Stimulated activated CD4-positive, alpha-beta T cell treated with anti-CD3 and anti-CD28 coated beads, Interleukin-15, amount 100 ng/mL, for 48 hours (primary cell): ENCODE data around the gene CXorf49.
"Not testable (repeated sequence)": the region's sequence is repeated elsewhere in the genome, so short reads cannot be mapped to it uniquely, and the experiment has no call there.

Experiments
- DNase-seq, 2 donors: peaks; one replicate each; pipeline ENCODE4 v3.0.0-alpha.2; 2020; ENCODE audit warnings: low read depth in 2 of 2

CXorf49 gene

GRCh38 chrX:71718185-71718584 lies at the start of gene CXorf49:
Gene CXorf49 (minus strand): TSS chrX:71718285. CDS start chrX:71718151, 134 bp downstream.
- not testable (repeated sequence) for DNase-seq

- DNase-seq, result not testable (repeated sequence)
These were observed 49.0 kb upstream of the CXorf49 start for GRCh38 chrX:71767134-71767533.

- not testable (repeated sequence) for DNase-seq
These were observed 47.5 kb upstream of the CXorf49 start for GRCh38 chrX:71765613-71766012.

DNA sequence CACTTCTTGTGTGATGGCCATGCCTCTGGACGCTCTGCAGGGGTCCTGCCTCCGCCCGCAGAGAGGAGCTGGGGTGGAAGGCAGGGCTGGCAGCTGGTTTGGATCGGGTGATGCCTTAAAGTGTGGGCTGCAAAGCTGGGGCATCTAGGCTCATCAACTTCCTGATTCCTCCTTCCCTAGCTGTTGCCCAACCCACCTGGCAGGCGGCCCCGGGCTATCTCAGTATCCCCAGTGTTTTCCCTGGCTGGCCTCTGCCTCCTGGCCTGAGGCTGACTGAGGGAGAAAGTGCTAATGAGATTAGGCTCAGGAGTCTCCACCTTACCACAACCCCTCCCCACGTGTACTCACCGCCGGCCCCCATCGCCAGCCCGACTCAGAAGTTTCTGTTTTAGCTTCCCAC lies 46.7 kb upstream of the CXorf49 start:
- not testable (repeated sequence) for DNase-seq

- not testable (repeated sequence) for DNase-seq
These were observed 45.0 kb upstream of the CXorf49 start, which contains the start of gene CXorf49B for GRCh38 chrX:71763049-71763448. Gene CXorf49B (plus strand): TSS chrX:71763349. CDS start chrX:71763424, 75 bp downstream.

DNA sequence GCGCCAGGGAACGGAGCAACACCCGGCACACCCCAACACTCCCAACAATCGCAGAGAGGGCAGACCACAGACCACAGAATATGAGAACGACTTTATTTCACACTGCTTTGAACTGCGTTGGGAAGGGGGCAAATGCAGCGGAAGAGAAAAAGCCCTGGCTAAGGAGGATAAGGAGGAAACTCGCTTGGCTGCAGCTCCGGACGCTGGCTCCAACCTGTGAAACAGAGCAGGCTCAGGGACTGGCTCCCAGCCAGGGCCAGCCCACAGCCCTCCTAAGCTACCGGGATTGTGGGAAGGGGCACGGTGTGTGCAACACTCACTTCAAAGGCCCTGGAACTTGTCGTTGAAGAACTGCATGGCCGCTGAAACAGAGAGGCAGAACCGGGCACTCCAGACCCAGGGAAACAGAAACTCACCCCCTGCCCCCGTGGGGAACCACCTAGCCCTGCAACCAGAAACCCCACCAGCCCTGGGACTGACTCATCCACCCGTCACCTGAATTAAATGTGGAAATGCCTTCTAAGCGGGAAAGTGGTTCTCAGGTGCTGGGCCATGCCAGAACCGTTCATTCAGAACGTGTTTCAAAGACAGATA lies 42.7 kb upstream of the CXorf49 start:
- DNase-seq, result not testable (repeated sequence)

GRCh38 chrX:71720289-71720886 lies 2.3 kb upstream of the CXorf49 start:
- DNase-seq, result not testable (repeated sequence)

- DNase-seq, result not testable (repeated sequence)
These were observed 1.1 kb upstream of the CXorf49 start for GRCh38 chrX:71719195-71719594.

DNA sequence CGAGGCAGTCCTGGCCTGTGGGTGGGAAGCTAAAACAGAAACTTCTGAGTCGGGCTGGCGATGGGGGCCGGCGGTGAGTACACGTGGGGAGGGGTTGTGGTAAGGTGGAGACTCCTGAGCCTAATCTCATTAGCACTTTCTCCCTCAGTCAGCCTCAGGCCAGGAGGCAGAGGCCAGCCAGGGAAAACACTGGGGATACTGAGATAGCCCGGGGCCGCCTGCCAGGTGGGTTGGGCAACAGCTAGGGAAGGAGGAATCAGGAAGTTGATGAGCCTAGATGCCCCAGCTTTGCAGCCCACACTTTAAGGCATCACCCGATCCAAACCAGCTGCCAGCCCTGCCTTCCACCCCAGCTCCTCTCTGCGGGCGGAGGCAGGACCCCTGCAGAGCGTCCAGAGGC lies 1.8 kb downstream of the CXorf49 start:
- not testable (repeated sequence) for DNase-seq

- not testable (repeated sequence) for DNase-seq
These were observed 2.5 kb downstream of the CXorf49 start for GRCh38 chrX:71715551-71715950.

- DNase-seq, result not testable (repeated sequence)
These were observed 4.0 kb downstream of the CXorf49 start for GRCh38 chrX:71714064-71714463.

- not testable (repeated sequence) for DNase-seq
These were observed 15.2 kb downstream of the CXorf49 start for GRCh38 chrX:71702853-71703252.

DNA sequence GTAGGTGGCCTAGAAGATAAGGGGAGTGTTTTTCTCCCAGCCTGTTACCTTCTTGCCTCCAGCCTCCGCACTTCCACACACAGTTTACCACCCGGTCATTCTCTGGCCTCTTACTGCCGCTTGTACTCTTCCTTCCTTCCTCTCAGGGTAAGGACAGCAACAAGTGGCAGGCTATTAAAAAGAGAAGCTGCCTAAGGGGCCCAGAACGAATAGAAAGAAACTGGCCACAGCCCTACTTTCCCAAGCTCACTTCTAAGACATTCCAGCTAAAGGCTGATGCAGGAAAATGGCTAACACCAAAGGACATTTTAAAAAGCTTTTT lies 19.1 kb downstream of the CXorf49 start:
- not testable (repeated sequence) for DNase-seq

- not testable (repeated sequence) for DNase-seq
These were observed 19.6 kb downstream of the CXorf49 start for GRCh38 chrX:71698299-71699022.

GRCh38 chrX:71697466-71698298 lies 20.4 kb downstream of the CXorf49 start:
- DNase-seq, result not testable (repeated sequence)

GRCh38 chrX:71696641-71697465 lies 21.2 kb downstream of the CXorf49 start:
- DNase-seq, result not testable (repeated sequence)

DNA sequence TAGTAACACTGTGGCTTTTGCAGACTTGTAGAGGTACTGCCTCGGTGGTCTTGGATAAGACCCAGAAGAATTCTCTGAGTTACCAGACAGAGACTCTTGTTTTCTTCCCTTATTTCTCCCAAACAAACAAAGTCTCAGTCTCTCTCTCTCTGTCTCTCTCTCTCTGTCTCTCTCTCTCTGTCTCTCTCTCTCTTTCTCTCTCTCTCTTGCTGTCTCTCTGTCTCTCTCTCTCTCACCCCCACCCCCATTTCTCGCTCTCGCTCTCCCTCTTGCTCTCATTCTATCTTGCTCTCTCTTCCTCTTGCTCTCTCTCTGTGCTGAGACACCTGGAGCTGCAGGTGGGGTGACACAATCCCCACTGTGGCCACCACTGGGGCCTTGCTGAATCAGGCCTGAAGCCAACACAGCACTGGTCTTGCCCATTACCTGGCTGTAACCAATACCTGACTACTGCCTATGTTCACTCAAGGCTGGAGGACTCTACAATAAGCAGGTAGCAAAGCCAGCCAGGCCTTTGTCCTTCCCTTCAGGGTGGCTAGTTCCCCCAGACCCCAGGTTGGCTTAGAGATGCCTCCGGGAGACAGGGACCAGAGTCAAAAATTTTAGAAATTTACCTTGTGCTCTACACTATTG lies 38.4 kb downstream of the CXorf49 start:
- DNase-seq, result no peak

DNA sequence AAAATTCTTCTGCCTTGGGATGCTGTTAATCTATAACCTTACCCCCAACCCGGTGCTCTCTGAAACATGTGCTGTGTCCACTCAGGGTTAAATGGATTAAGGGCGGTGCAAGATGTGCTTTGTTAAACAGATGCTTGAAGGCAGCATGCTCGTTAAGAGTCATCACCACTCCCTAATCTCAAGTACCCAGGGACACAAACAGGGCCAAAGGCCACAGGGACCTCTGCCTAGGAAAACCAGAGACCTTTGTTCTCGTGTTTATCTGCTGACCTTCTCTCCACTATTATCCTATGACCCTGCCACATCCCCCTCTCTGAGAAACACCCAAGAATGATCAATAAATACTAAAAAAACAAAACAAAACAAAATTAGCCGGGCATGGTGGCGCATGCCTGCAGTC lies 40.9 kb downstream of the CXorf49 start:
- not testable (repeated sequence) for DNase-seq

- not testable (repeated sequence) for DNase-seq
These were observed 41.9 kb downstream of the CXorf49 start for GRCh38 chrX:71676068-71676795.

DNA sequence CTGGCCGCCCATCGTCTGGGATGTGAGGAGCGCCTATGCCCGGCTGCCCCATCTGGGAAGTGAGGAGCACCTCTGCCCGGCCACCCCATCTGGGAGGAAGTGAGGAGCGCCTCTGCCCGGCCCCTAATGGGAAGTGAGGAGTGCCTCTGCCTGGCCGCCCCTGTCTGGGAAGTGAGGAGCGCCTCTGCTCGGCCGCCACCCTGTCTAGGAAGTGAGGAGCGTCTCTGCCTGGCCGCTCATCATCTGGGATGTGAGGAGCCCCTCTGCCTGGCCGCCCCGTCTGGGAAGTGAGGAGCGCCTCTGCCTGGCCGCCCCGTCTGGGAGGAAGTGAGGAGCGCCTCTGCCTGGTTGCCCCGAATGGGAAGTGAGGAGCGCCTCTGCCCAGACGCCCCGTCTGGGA lies 42.4 kb downstream of the CXorf49 start:
- not testable (repeated sequence) for DNase-seq
